Mucosa of descending colon (tissue), 3 donors: ENCODE measurements around the gene CTNNB1. TPM values are rescaled to one million over a fixed set of nuclear protein-coding genes. Genes with fewer than 3 reads are reported as not detected.

ENCODE experiments used
- ATAC-seq: fragments of 200-7000 bp; cut with Tn5 transposase; one replicate; pipeline ENCODE4 v1.9.1; 2020; ENCODE audit warnings: mild to moderate bottlenecking, moderate library complexity
- DNase-seq, 3 donors: peaks; one replicate each; pipeline ENCODE4 v3.0.0-alpha.2; 2020
- H3K36me3 ChIP-seq: fragments of 200-600 bp; one replicate; pipeline ENCODE4 v1.8.0; 2021; ENCODE audit warnings: low read depth, mild to moderate bottlenecking
- H3K4me1 ChIP-seq: fragments of 200-600 bp; one replicate; pipeline ENCODE4 v1.8.0; 2021; ENCODE audit warnings: low read depth, mild to moderate bottlenecking
- H3K4me3 ChIP-seq: fragments of 200-600 bp; one replicate; pipeline ENCODE4 v1.8.0; 2021; ENCODE audit warnings: mild to moderate bottlenecking
- H3K9me3 ChIP-seq: fragments of 200-600 bp; one replicate; pipeline ENCODE4 v1.8.0; 2021; ENCODE audit warnings: mild to moderate bottlenecking
- CTCF ChIP-seq: fragments of 200-600 bp; IDR thresholded peaks from one replicate; pipeline ENCODE4 v1.8.0; 2022; ENCODE audit warnings: antibody characterized with exemption, mild to moderate bottlenecking
- intact Hi-C, 2 donors: fragments of 100-400 bp; cut with DNase I in 1 of 2; cut with micrococcal nuclease in 1 of 2; formaldehyde crosslinking; loops; one replicate each; pipeline versions ENCODE4 v1.11.0 to v1.11.1; 2022; cut with DNase I, micrococcal nuclease
- total RNA-seq, 3 donors: library from RNA; stranded (reverse); fragmentation: NEBNext Ultra II Directional in 2 of 3; extraction: Animal tissue kit (Norgen Biotek cat#: 25700) in 2 of 3; gene quantifications; one replicate each; pipeline versions ENCODE4 v1.2.1 to v1.2.4, GENCODE V29; 2021 to 2023
- donor health status: DM: no; HTN: no; CAD: no; lungs with moderate emphysema.
- donor health status: DM: no; HTN: no; CAD: no.
- donor health status: DM: no; HTN: yes; CAD: no.

The CTNNB1 gene
- total RNA-seq, 3 donors from 2014 or later = 329 to 348 (median 342) TPM

- no peak overlapping the region for H3K4me3 ChIP-seq
- ATAC-seq (no peak), DNase-seq (no peak)
- H3K9me3 ChIP-seq = no peaks in the 10 kb centered on the region
- no peak for TF ChIP-seq CTCF
- intact Hi-C loops = no loop called here
- peaks cover 19% of the 10 kb centered on the region for H3K4me1 ChIP-seq
- H3K36me3 ChIP-seq = no peaks in the 10 kb centered on the region
Measured at GRCh38 chr3:41163006-41163405, 36.3 kb upstream of the CTNNB1 start.

- ATAC-seq (no peak), DNase-seq (no peak)
- H3K4me1 ChIP-seq = peaks cover 19% of the 10 kb centered on the region
- H3K36me3 ChIP-seq = no peaks in the 10 kb centered on the region
- TF ChIP-seq CTCF = no peak
- no peak overlapping the region for H3K4me3 ChIP-seq
- intact Hi-C loops = no loop called here
- H3K9me3 ChIP-seq = no peaks in the 10 kb centered on the region
Measured at GRCh38 chr3:41163421-41163820, 35.9 kb upstream of the CTNNB1 start.

GRCh38 chr3:41164777-41165176 lies 34.5 kb upstream of the CTNNB1 start:
- H3K4me3 ChIP-seq = no peak overlapping the region
- no peak for DNase-seq
- TF ChIP-seq CTCF = no peak
- no peak for ATAC-seq
- intact Hi-C loops = no loop called here
- no peaks in the 10 kb centered on the region for H3K36me3 ChIP-seq
- peaks cover 8% of the 10 kb centered on the region for H3K4me1 ChIP-seq
- H3K9me3 ChIP-seq = no peaks in the 10 kb centered on the region

GRCh38 chr3:41167722-41168497 lies 31.4 kb upstream of the CTNNB1 start:
- H3K4me3 ChIP-seq = no peak overlapping the region
- ATAC-seq (no peak), DNase-seq (no peak)
- TF ChIP-seq CTCF = no peak
- intact Hi-C loops = no loop called here
- H3K36me3 ChIP-seq = no peaks in the 10 kb centered on the region
- no peaks in the 10 kb centered on the region for H3K9me3 ChIP-seq
- no peaks in the 10 kb centered on the region for H3K4me1 ChIP-seq

GRCh38 chr3:41169023-41169422 lies 30.3 kb upstream of the CTNNB1 start:
- Histone ChIP-seq H3K4me3 (no peak overlapping the region), H3K4me1 (no peaks in the 10 kb centered on the region), H3K36me3 (no peaks in the 10 kb centered on the region), H3K9me3 (no peaks in the 10 kb centered on the region)
- DNase-seq = no peak
- no peak for TF ChIP-seq CTCF
- intact Hi-C loops = no loop called here
- no peak for ATAC-seq
